ENCODE data around the gene SIGLEC8. TPM values are rescaled to one million over a fixed set of nuclear protein-coding genes. Genes with fewer than 3 reads are reported as not detected.

SIGLEC8 gene
- total RNA-seq, 1 donor from 2014 or later: 0.39 TPM

- no peak for DNase-seq (ENCODE audit: low spot score)
These were observed 50.6 kb downstream of the SIGLEC8 start for GRCh38 chr19:51407511-51408131.

DNA sequence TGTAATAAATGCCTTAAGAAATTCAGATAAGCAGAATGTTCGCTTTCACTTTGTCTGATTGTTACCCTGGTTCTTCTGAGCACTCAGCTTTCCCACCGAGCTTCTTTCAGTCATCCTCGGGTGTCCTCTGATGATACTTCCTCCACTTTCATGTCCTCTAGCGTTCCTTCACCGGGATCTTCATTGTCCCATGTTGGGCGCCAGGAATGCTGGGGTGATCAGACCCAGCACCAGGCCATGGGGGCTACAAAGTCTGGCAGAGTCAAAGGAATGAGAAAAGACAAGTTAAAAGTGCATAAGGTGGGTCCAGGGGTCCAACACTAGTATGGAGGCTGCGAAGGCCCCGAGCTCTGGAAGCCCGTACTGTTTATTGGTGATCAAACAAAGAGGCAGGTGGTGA is 56.1 kb downstream of the SIGLEC8 start:
- DNase-seq (ENCODE audit: low spot score): no peak

Other genes starting within 250 kb of the SIGLEC8 start
- 18.6 TPM for gene CD33, start 233.4 kb downstream of the SIGLEC8 start, total RNA-seq
- not detected for gene SIGLECL1, start 207.4 kb downstream of the SIGLEC8 start, total RNA-seq
- 3.7 TPM for gene IGLON5, start 146.8 kb downstream of the SIGLEC8 start, total RNA-seq
- gene VSIG10L, start 116.3 kb downstream of the SIGLEC8 start, total RNA-seq: 2.4 TPM
- gene ETFB, start 92.1 kb downstream of the SIGLEC8 start, total RNA-seq: 194 TPM
- 4.4 TPM for gene CLDND2, start 89.5 kb downstream of the SIGLEC8 start, total RNA-seq
- 3.7 TPM for gene NKG7, start 85.8 kb downstream of the SIGLEC8 start, total RNA-seq
- not detected for gene LIM2, start 70.5 kb downstream of the SIGLEC8 start, total RNA-seq
- not detected for gene C19orf84, start 67.9 kb downstream of the SIGLEC8 start, total RNA-seq
- gene SIGLEC10, start 40.8 kb downstream of the SIGLEC8 start, total RNA-seq: 5.2 TPM
- gene CEACAM18, start 20.1 kb upstream of the SIGLEC8 start, total RNA-seq: not detected
- gene SIGLEC12, start 43.3 kb upstream of the SIGLEC8 start, total RNA-seq: 1.9 TPM
- gene SIGLEC6, start 73.2 kb upstream of the SIGLEC8 start, total RNA-seq: 0.58 TPM
- gene ZNF175, start 112.8 kb upstream of the SIGLEC8 start, total RNA-seq: 8.8 TPM
- gene SIGLEC5, start 171.9 kb upstream of the SIGLEC8 start, total RNA-seq: 2.2 TPM
- gene SIGLEC14, start 188.4 kb upstream of the SIGLEC8 start, total RNA-seq: 12.5 TPM
- gene SPACA6, start 234.9 kb upstream of the SIGLEC8 start, total RNA-seq: 24.0 TPM

All from mesenteric fat pad (tissue), 1 donor.